Neural progenitor cell (in vitro differentiated cells): Measurements from ENCODE around the gene NPEPL1. TPM values are rescaled to one million over a fixed set of nuclear protein-coding genes. Genes with fewer than 3 reads are reported as not detected.

Experiments used
- DNase-seq: peaks from one replicate; pipeline ENCODE4 v3.0.0-alpha.2; 2016; ENCODE audit warnings: low spot score
- H2AFZ ChIP-seq: fragments of 200-600 bp; sonication (generic); replicated peaks from 2 replicates; pipeline ENCODE4 v1.6.1; 2016; ENCODE audit warnings: antibody characterized with exemption
- H3F3A ChIP-seq: fragments of 200-600 bp; sonication (generic); 2 replicates; pipeline ENCODE4 v1.6.1; 2016; ENCODE audit warnings: antibody characterized with exemption, low read depth
- H3K27ac ChIP-seq: fragments of 200-600 bp; sonication (generic); 2 replicates; pipeline ENCODE4 v1.5.1; 2016; ENCODE audit warnings: mild to moderate bottlenecking
- H3K27me3 ChIP-seq: fragments of 200-600 bp; sonication (generic); 2 replicates; pipeline ENCODE4 v1.6.1; 2016; ENCODE audit warnings: mild to moderate bottlenecking, moderate library complexity
- H3K36me3 ChIP-seq: fragments of 200-600 bp; sonication (generic); 2 replicates; pipeline ENCODE4 v1.5.1; 2016
- H3K4me1 ChIP-seq: fragments of 200-600 bp; sonication (generic); 2 replicates; pipeline ENCODE4 v1.6.1; 2016; ENCODE audit warnings: mixed run types
- H3K4me2 ChIP-seq: fragments of 200-600 bp; sonication (generic); 2 replicates; pipeline ENCODE4 v1.6.1; 2016
- H3K4me3 ChIP-seq: fragments of 200-600 bp; sonication (generic); 2 replicates; pipeline ENCODE4 v1.5.1; 2016
- H3K79me2 ChIP-seq: fragments of 200-600 bp; sonication (generic); 2 replicates; pipeline ENCODE4 v1.6.1; 2016; ENCODE audit warnings: low read depth
- H3K9ac ChIP-seq: fragments of 200-600 bp; sonication (generic); 2 replicates; pipeline ENCODE4 v1.6.1; 2016
- H3K9me3 ChIP-seq: fragments of 200-600 bp; sonication (generic); 2 replicates; pipeline ENCODE4 v1.5.1; 2016; ENCODE audit warnings: low read depth
- H4K20me1 ChIP-seq: fragments of 200-600 bp; sonication (generic); 2 replicates; pipeline ENCODE4 v1.6.1; 2016; ENCODE audit warnings: low read depth
- H3K27ac Mint-ChIP-seq: 3 replicates; pipeline ENCODE4 v1.8.0; 2021; ENCODE audit warnings: mixed read lengths
- H3K27me3 Mint-ChIP-seq: 2 replicates; pipeline ENCODE4 v1.8.0; 2022; ENCODE audit warnings: low read depth, mild to moderate bottlenecking, inconsistent platforms, moderate library complexity, mixed read lengths; ENCODE audit not compliant: insufficient read depth
- H3K36me3 Mint-ChIP-seq: 3 replicates; pipeline ENCODE4 v1.8.0; 2021; ENCODE audit warnings: mixed read lengths
- H3K4me1 Mint-ChIP-seq: 3 replicates; pipeline ENCODE4 v1.8.0; 2021; ENCODE audit warnings: mixed read lengths
- H3K4me3 Mint-ChIP-seq: 3 replicates; pipeline ENCODE4 v1.8.0; 2021; ENCODE audit warnings: mild to moderate bottlenecking, moderate library complexity, mixed read lengths
- H3K9me3 Mint-ChIP-seq: 3 replicates; pipeline ENCODE4 v1.8.0; 2020; ENCODE audit warnings: mixed read lengths
- CTCF ChIP-seq: fragments of 200-600 bp; sonication (generic); IDR thresholded peaks from 2 replicates; pipeline ENCODE4 v1.5.1; 2017; ENCODE audit warnings: antibody characterized with exemption, mild to moderate bottlenecking
- EZH2 ChIP-seq: fragments of 200-600 bp; sonication (generic); IDR thresholded peaks from 2 replicates; pipeline ENCODE4 v1.6.1; 2017; ENCODE audit warnings: antibody characterized with exemption, mild to moderate bottlenecking, moderate library complexity
- EZH2phosphoT487 ChIP-seq: fragments of 200-600 bp; sonication (generic); IDR thresholded peaks from 2 replicates; pipeline ENCODE4 v1.6.1; 2017; ENCODE audit warnings: antibody characterized with exemption
- total RNA-seq: library from RNA; depleted of rRNA; stranded (reverse); fragments of >200 nt; gene quantifications from 2 replicates; pipeline ENCODE4 v1.2.3, GENCODE V29; 2015; ENCODE audit warnings: low replicate concordance

NPEPL1 gene
- total RNA-seq, 1 donor from 2014 or later, result 10.9 TPM

- Histone ChIP-seq H3K4me1 (peaks cover 6% of the 10 kb centered on the region), H3K4me3 (no peak overlapping the region), H3K4me2 (no peak overlapping the region)
Measured at GRCh38 chr20:58694241-58695083, 1.9 kb downstream of the NPEPL1 start.

GRCh38 chr20:58695084-58695722 is 2.6 kb downstream of the NPEPL1 start:
- peaks cover 7% of the 10 kb centered on the region for H3K27me3 Mint-ChIP-seq
- TF ChIP-seq CTCF, result no peak
- no peak for TF ChIP-seq EZH2
- no peak for TF ChIP-seq EZH2phosphoT487
- no peaks in the 10 kb centered on the region for H3K27me3 ChIP-seq
- H4K20me1 ChIP-seq, result no peaks in the 10 kb centered on the region
- no peak overlapping the region for H2AFZ ChIP-seq
- H3K4me2 ChIP-seq, result no peak overlapping the region
- H3K79me2 ChIP-seq, result no peaks in the 10 kb centered on the region
- H3K9me3 Mint-ChIP-seq, result no peaks in the 10 kb centered on the region
- H3K4me3 Mint-ChIP-seq, result no peak overlapping the region
- H3K27ac ChIP-seq, result no peak overlapping the region
- peaks cover 6% of the 10 kb centered on the region for H3K36me3 Mint-ChIP-seq
- H3K9ac ChIP-seq, result no peak overlapping the region
- peaks cover 6% of the 10 kb centered on the region for H3K4me1 ChIP-seq
- H3K9me3 ChIP-seq, result no peaks in the 10 kb centered on the region
- no peak overlapping the region for H3K4me3 ChIP-seq
- no peaks in the 10 kb centered on the region for H3K36me3 ChIP-seq
- peak; percentile 43 for DNase-seq
- H3F3A ChIP-seq, result peaks cover 18% of the 10 kb centered on the region
- peaks cover 6% of the 10 kb centered on the region for H3K4me1 Mint-ChIP-seq
- H3K27ac Mint-ChIP-seq, result no peak overlapping the region

More at GRCh38 chr20:58694241-58695083, 1.9 kb downstream of the NPEPL1 start:
- H3K4me3 Mint-ChIP-seq, result peak overlapping the region; percentile 33
- Histone ChIP-seq H3K79me2 (no peaks in the 10 kb centered on the region), H3K9ac (no peak overlapping the region), H2AFZ (no peak overlapping the region), H3F3A (peaks cover 18% of the 10 kb centered on the region), H3K9me3 (no peaks in the 10 kb centered on the region), H3K27me3 (no peaks in the 10 kb centered on the region), H3K27ac (no peak overlapping the region), H3K36me3 (no peaks in the 10 kb centered on the region), H4K20me1 (no peaks in the 10 kb centered on the region)
- no peak overlapping the region for H3K27ac Mint-ChIP-seq
- H3K27me3 Mint-ChIP-seq, result peaks cover 7% of the 10 kb centered on the region
- no peaks in the 10 kb centered on the region for H3K9me3 Mint-ChIP-seq
- no peak for DNase-seq
- H3K4me1 Mint-ChIP-seq, result peaks cover 8% of the 10 kb centered on the region
- H3K36me3 Mint-ChIP-seq, result peaks cover 4% of the 10 kb centered on the region
- TF ChIP-seq EZH2phosphoT487, result no peak
- TF ChIP-seq EZH2, result no peak
- TF ChIP-seq CTCF, result no peak

GRCh38 chr20:58695895-58696375 is 3.3 kb downstream of the NPEPL1 start:
- no peak overlapping the region for H3K4me3 Mint-ChIP-seq
- Histone ChIP-seq H3K27ac (no peak overlapping the region), H3K4me3 (no peak overlapping the region), H2AFZ (no peak overlapping the region), H3K4me1 (peaks cover 6% of the 10 kb centered on the region), H3K4me2 (no peak overlapping the region), H3F3A (peaks cover 14% of the 10 kb centered on the region), H3K36me3 (no peaks in the 10 kb centered on the region), H3K79me2 (no peaks in the 10 kb centered on the region), H4K20me1 (no peaks in the 10 kb centered on the region), H3K9me3 (no peaks in the 10 kb centered on the region), H3K9ac (no peak overlapping the region), H3K27me3 (no peaks in the 10 kb centered on the region)
- TF ChIP-seq EZH2phosphoT487, result no peak
- no peak for TF ChIP-seq EZH2
- no peak for TF ChIP-seq CTCF
- H3K4me1 Mint-ChIP-seq, result peaks cover 6% of the 10 kb centered on the region
- peaks cover 8% of the 10 kb centered on the region for H3K36me3 Mint-ChIP-seq
- H3K27me3 Mint-ChIP-seq, result peaks cover 7% of the 10 kb centered on the region
- no peak overlapping the region for H3K27ac Mint-ChIP-seq
- no peaks in the 10 kb centered on the region for H3K9me3 Mint-ChIP-seq
- DNase-seq, result no peak
